HG02798 (cell line): ENCODE measurements around the gene LSM3.
A peak's percentile ranks its signal among the peaks of the same experiment; 100 is the strongest.

Experiments used
- ATAC-seq: cut with Tn5 transposase; IDR thresholded peaks from one replicate; pipeline ENCODE4 v1.9.1; 2021; ENCODE audit warnings: mild to moderate bottlenecking; ENCODE audit not compliant: unreplicated experiment, poor library complexity

Gene LSM3

GRCh38 chr3:14178247-14179113 lies at the start of gene LSM3, which contains the start of gene XPC:
Gene LSM3 (plus strand): TSS chr3:14178817. CDS start chr3:14178861, 44 bp downstream.
Gene XPC (minus strand): TSS chr3:14178601. CDS start chr3:14178568, 33 bp downstream.
- peak; percentile 94 for ATAC-seq

- ATAC-seq = no peak
Observed at GRCh38 chr3:14129296-14129695, 49.3 kb upstream of the LSM3 start.

- no peak for ATAC-seq
Observed at GRCh38 chr3:14130230-14130629, 48.4 kb upstream of the LSM3 start.

GRCh38 chr3:14130707-14131106 lies 47.9 kb upstream of the LSM3 start:
- no peak for ATAC-seq

- no peak for ATAC-seq
Observed at GRCh38 chr3:14131134-14131533, 47.5 kb upstream of the LSM3 start.

- no peak for ATAC-seq
Observed at GRCh38 chr3:14132120-14132519, 46.5 kb upstream of the LSM3 start.

GRCh38 chr3:14132689-14133088 lies 45.9 kb upstream of the LSM3 start:
- no peak for ATAC-seq

GRCh38 chr3:14133188-14133800 lies 45.3 kb upstream of the LSM3 start:
- ATAC-seq = no peak

- ATAC-seq = no peak
Observed at GRCh38 chr3:14133876-14134275, 44.7 kb upstream of the LSM3 start.

- no peak for ATAC-seq
Observed at GRCh38 chr3:14134291-14134690, 44.3 kb upstream of the LSM3 start.

- ATAC-seq = no peak
Observed at GRCh38 chr3:14135581-14135980, 43.0 kb upstream of the LSM3 start.

GRCh38 chr3:14137004-14137403 lies 41.6 kb upstream of the LSM3 start:
- ATAC-seq = no peak

GRCh38 chr3:14137445-14137844 lies 41.2 kb upstream of the LSM3 start:
- no peak for ATAC-seq

GRCh38 chr3:14138109-14138877 lies 40.3 kb upstream of the LSM3 start:
- no peak for ATAC-seq

GRCh38 chr3:14138878-14139655 lies 39.5 kb upstream of the LSM3 start:
- ATAC-seq = no peak

- no peak for ATAC-seq
Observed at GRCh38 chr3:14139771-14140170, 38.8 kb upstream of the LSM3 start.

GRCh38 chr3:14140668-14141067 lies 37.9 kb upstream of the LSM3 start:
- no peak for ATAC-seq

GRCh38 chr3:14141144-14141543 lies 37.5 kb upstream of the LSM3 start:
- ATAC-seq = no peak

- ATAC-seq = no peak
Observed at GRCh38 chr3:14141602-14142341, 36.8 kb upstream of the LSM3 start.
